Measurements from ENCODE around the gene ATP6V0B.

The ATP6V0B gene

DNA sequence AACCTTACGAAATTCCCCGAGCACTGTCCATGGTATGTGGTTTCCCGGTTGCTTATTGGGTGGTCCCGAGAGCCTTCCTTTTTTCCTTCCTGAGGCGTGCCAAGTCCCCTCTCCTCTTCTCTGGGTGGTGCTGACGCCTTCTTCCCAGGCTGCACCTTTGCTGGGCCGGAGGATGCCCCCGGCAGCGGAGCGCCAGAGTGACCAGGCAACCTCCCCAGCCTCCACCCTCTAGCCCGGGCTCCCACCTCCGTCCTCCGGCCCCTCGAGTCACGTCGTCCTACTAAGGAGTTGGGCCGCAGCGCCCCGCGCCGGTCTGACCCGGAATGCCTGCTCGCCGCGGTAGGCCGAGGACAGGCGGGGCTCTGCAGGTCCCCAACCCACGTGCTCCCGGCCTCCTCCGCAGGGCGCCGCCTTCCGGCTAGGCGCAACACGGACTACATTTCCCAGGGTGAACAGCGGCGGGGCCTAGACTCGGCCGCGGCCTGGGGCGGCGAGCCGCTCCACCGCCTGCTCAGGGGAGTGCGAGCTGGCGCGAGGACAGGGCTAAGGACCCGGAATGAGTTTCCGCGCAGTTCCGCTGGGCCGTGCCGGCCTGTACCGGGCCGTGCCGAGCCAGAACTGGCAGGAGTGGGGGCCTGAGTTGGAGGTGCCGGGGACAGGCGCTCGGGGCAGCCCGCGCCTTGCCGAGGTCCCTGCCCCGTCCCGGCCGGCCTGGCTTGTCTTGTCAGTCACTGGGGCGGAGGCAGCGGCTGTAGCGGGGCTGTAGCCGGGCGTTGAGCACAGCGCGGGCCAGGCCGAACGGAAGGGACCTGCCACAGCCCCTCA, 28.3 kb upstream of the ATP6V0B start, which contains the start of gene IPO13:
Gene IPO13, plus strand, starts transcription at position 715 of the 825 bp plus-strand sequence. CDS start 651 bp downstream, outside the sequence.
- peak; percentile 93 for DNase-seq

DNA sequence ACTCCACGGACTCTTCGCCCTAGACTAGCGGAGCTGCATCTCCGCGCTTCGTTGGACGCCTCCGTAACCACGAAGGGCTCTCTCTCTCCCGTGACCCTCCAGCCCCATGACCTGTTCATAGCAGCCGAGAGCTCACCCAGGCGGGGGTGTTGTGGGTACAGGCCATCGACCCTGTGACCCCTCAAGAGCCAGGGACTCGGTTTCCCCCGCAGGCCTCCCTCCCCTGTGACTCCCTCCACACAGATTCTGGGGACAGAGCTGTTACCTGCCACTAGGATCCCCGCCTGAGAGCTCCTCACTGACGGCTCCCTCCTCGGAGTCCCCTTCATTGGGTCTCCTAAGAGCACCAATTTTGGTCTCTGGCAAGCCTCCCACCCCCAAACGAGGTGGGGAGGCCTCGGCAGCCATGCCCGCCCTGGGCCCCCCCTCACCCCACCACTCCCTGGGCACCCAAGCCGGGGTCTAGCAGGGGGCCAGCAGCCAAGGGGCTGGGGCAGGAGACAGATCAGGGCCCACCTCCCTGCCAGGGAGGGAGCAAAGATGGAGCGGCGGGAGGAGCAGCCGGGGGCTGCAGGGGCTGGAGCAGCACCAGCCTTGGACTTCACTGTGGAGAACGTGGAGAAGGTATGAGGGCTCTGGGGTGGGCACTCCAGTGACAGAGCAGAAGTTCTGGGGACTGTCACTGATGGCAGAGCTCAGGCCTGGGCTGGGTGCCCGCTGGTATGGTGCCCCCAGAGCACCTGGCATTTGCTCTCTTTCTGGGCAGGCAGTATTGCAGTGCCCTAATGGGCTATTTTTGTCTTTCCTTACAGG, 27.5 kb upstream of the ATP6V0B start:
- no peak for DNase-seq

- DNase-seq, result no peak
Measured at GRCh38 chr1:43947874-43948437, 26.8 kb upstream of the ATP6V0B start.

DNA sequence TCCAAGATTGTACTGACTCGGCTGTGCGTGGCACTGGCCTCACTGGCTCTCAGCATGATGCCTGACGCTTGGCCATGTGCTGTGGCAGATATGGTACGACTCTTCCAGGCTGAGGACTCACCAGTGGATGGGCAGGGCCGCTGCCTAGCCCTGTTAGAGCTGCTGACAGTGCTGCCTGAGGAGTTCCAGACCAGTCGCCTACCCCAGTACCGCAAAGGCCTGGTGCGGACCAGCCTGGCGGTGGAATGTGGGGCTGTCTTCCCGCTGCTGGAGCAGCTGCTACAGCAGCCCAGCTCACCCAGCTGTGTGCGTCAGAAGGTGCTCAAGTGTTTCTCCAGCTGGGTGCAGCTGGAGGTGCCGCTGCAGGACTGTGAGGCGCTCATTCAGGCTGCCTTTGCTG, 25.1 kb upstream of the ATP6V0B start:
- no peak for DNase-seq

DNA sequence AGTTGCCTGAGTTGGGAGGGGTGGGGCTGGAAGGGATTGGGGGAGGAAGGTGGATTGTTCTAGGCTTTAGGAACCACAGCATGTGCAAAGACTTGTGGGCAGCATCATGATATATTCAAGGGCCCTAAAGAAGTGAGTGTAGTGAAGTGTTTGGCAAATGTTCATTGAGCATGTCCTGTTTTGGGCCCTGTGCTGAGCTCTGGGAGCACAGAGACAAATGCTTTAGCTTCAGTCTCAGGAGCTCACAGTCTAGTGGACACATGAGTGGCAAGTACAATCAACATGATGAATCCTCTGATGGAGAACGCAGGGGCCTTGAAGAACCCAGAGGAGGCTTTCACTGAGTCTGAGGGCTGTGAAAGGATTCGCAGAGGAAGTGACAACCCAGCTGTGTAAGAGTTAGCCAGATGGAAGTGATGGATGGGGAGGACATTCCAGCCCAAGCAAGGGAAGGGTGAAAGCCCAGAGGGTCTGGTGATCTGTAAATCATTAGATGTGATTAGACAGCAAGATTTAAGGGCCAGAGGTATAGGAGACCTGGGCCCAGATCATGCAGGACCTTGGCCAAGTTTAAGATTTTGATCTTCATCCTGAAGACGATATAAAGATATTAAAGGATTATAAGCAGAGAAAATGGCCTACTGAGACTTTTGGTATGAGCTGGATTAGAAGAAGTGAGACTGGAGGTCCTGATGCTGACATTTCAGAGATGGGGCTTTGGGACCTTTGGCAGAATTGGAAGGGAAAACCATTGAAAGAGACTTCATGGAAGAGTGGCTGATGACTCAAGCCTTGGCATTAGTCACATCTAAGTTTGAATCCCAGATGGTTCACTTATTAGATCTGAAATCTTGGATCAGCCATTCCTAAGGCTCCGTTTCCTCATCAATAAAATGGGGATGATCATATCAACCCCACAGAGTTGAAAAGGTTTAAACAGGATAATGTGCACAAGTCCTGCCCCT, 23.5 kb upstream of the ATP6V0B start:
- no peak for DNase-seq

- no peak for DNase-seq
Measured at GRCh38 chr1:43952731-43953346, 21.9 kb upstream of the ATP6V0B start.

- DNase-seq, result no peak
Measured at GRCh38 chr1:43953361-43953760, 21.4 kb upstream of the ATP6V0B start.

DNA sequence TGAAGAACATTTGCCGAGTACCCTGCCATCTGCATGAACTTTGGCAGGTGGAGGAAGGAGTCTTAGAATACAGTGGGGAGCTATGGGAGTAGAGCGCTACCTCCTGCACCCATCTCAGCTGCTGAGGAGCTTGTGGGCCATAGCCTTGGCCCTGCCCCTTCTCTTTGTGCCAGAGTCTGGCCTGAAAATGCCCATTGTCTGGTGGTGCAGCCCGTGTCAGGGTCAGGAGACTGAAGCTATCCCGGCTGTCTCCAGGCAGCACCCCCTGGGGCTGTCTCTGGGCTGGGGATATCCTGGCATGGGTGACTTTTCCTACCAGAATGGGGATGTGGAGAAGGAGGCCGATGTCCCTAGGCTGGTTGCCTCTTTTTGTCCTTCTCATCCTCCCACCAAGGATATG, 20.7 kb upstream of the ATP6V0B start:
- DNase-seq, result no peak

DNA sequence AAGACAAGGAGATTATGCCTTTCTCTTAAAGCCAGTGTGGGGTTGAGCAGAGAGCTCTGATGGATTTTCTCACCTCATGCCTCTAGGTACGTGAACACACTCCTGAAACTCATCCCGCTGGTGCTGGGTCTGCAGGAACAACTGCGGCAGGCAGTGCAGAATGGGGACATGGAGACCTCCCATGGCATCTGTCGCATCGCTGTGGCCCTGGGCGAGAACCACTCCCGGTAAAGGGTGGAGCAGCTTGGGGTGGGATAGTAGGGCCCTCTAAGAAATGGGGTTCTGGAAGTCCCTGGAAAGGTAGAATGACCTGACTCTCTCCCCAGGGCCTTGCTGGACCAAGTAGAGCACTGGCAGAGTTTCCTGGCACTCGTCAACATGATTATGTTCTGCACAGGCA, 18.5 kb upstream of the ATP6V0B start:
- DNase-seq, result no peak

DNA sequence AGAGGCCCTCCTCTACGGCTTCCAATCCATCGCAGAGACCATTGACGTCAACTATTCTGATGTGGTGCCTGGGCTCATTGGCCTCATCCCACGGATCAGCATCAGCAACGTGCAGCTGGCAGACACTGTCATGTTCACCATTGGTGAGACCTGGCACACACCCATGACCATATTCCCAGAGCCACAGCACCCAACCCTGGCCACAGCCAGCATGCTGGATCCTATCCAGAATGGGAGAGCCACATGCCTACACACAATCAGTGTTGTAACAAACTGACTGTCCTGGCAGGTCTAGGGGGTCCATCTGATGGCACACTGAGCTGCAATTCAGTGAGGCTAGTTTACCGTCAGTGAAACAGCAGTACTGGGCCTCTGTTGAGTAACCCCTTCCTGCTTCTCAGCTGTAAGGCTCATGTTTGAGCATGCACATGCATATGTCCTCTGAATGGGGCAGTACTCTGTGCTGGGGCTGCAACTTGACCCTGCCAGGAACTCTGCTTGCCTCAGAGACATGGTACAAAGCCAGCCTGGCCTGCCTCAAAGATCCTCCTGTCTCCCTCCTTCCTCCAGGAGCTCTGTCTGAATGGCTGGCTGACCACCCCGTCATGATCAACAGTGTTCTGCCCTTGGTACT, 17.2 kb upstream of the ATP6V0B start:
- no peak for DNase-seq

DNA sequence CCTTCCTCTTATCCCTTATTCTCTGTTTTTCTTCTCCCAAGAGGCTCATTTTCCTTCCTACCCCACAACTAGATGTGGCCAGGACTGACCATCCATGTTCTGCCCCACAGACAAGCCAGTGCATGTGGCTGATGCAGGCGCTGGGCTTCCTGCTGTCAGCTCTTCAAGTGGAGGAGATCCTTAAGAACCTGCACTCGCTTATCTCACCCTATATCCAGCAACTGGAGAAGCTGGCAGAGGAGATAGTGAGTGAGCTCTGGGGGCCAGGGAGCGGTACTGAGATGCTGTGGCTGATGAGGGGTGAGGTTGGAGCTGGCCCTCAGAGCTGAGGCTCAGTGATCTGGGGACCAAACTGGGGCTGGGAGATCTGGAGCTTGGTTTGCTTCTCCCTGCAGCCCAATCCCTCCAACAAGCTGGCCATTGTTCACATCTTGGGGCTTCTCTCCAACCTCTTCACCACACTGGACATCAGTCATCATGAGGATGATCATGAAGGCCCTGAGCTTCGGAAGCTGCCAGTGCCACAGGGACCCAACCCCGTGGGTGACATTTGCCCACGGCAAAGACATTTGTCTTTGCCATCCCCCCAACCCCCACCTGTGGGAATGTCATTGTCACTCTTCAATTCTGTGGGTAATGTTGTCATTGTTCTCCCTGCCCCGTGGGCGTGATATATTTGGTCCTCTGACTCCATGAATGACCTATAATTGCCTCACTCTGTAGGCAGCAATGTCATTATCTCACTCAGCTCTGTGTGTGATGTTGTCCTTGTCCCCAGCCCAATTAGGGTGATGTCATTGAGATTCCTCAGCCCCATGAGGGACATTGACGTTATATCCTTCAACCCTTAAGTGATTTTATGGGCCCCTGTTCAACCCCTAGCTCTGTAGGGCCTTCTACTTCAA, 16.2 kb upstream of the ATP6V0B start:
- no peak for DNase-seq

GRCh38 chr1:43960798-43961197, 14.0 kb upstream of the ATP6V0B start:
- DNase-seq, result no peak

GRCh38 chr1:43961692-43962091, 13.1 kb upstream of the ATP6V0B start:
- DNase-seq, result no peak

- DNase-seq, result no peak
Measured at GRCh38 chr1:43962324-43962723, 12.4 kb upstream of the ATP6V0B start.

- no peak for DNase-seq
Measured at GRCh38 chr1:43963006-43963405, 11.8 kb upstream of the ATP6V0B start.

- no peak for DNase-seq
Measured at GRCh38 chr1:43963890-43964289, 10.9 kb upstream of the ATP6V0B start.

DNA sequence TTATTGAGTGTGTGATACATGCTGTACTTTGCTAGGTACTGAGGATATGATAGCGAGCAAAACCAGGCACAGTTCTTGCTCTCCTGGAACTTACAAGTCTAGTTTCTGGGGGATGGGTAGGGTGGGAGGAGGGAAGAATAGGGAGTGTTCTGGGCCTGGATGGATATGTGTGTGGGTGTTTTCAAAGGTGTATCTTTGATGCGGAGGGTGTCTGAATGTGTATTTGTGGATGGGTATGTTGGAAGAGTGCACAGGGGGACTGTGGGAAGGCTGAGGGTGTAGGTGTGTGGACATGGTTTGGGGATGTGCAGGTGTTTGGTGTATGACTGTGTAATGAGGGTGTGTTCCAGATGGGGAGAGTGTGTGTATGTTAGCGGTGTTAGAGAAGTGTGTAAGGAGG, 9.4 kb upstream of the ATP6V0B start:
- no peak for DNase-seq

DNA sequence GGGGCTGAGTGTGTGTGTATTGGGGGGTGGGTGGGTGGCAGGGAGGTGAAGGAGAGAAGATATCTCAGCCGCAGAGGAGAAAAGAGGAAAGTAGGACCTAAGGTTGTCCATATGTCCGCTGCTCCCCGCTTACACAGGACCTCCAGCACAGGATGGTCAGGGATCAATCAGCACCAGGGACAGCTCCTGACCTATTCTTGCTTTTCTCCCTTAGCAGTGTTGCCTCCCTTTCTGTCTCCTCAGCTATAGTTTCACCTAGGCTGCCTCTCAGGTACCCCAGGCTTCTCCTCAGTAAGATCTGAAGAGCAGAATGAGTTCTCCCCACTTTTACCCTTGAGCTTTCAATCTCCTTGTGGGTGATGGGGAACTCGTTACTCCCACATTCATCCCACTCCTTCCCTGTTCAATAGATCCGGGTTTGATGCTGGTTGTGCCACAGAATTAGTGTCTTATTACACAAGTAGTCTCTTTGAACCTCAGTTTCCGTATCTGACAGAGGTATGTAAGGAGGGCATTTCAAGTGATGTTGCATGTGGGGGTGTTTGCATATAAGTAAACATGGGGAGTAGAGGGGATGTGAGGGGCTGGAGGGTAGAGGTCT, 6.3 kb upstream of the ATP6V0B start:
- DNase-seq, result no peak

DNA sequence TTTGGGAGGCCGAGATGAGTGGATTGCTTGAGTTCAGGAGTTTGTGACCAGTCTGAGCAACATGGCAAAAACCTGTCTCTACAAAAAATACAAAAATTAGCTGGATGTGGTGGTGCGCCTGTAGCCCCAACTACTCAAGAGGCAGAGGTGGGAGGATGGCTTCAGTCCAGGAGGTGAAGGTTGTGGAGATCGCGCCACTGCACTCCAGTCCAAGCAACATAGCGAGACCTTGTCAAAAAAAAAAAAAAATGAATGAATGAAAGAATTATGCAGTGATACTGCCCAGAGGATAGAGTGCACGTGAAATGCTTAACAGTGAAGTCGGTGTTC, 5.4 kb upstream of the ATP6V0B start:
- DNase-seq, result no peak
